ENCODE measurements around the gene PPP4R1.

Gene PPP4R1

DNA sequence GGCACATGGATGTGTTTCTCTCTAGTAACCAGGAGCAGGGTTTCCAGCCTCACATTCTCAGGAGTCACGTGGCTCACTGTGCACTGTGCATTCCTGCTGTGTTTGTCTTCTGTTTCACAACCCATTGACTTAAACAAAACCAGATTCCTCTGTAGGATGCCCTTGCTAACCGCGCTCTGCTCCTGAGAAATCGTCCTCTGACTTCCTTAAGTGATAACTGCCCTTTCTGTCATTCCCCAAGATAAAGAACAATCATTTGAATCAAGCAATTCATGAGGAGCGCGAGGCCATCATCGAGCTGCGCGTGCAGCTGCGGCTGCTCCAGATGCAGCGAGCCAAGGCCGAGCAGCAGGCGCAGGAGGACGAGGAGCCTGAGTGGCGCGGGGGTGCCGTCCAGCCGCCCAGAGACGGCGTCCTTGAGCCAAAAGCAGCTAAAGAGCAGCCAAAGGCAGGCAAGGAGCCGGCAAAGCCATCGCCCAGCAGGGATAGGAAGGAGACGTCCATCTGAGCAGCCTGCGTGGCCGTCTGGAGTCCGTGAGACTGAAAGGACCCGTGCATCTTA is 78.8 kb downstream of the PPP4R1 start:
- H3K4me2 ChIP-seq (ENCODE audit: low read length, poor library complexity, severe bottlenecking), result no peak overlapping the region
- H3K23ac ChIP-seq (ENCODE audit: low read length in 2 of 2), result no peak overlapping the region
- no peak overlapping the region for H3K27ac ChIP-seq (ENCODE audit: low read length, poor library complexity, severe bottlenecking)
- H3K18ac ChIP-seq (ENCODE audit: low read depth in 1 of 2, low read length in 2 of 2), result no peak overlapping the region
- no peaks in the 10 kb centered on the region for H3K9me3 ChIP-seq (ENCODE audit: control insufficient read depth, low read length)
- H3K27me3 ChIP-seq (ENCODE audit: control insufficient read depth in 1 of 2, insufficient read depth in 1 of 2, low read length in 2 of 2), result no peaks in the 10 kb centered on the region
- H3K14ac ChIP-seq (ENCODE audit: low read length in 2 of 2), result no peak overlapping the region
- no peak overlapping the region for H4K91ac ChIP-seq (ENCODE audit: low read length)
- H2AK5ac ChIP-seq (ENCODE audit: low read length, severe bottlenecking), result no peak overlapping the region
- H2BK120ac ChIP-seq (ENCODE audit: low read depth, low read length), result no peak overlapping the region
- no peak overlapping the region for H2BK12ac ChIP-seq (ENCODE audit: low read length in 2 of 2)
- no peak overlapping the region for H4K8ac ChIP-seq (ENCODE audit: low read length)
- peak; percentile 69 for DNase-seq
- H2BK15ac ChIP-seq (ENCODE audit: low read depth, poor library complexity, severe bottlenecking), result no peak overlapping the region
- H3K79me1 ChIP-seq (replicated peaks; ENCODE audit: low read length, poor library complexity, severe bottlenecking), result peaks cover 10% of the 10 kb centered on the region
- H3K36me3 ChIP-seq (ENCODE audit: control insufficient read depth in 1 of 2, insufficient read depth in 2 of 2, low read depth in 1 of 2, low read length in 2 of 2), result peaks cover 49 to 70% of the 10 kb centered on the region in 2 experiments
- H3K4ac ChIP-seq (ENCODE audit: low read depth in 1 of 2, low read length in 2 of 2), result no peak overlapping the region
- no peak overlapping the region for H2BK5ac ChIP-seq (ENCODE audit: low read depth, low read length, poor library complexity, severe bottlenecking)
- 94% methylated on average over 27 of the region's 27 CpGs for WGBS
- no peak overlapping the region for H2AFZ ChIP-seq (ENCODE audit: low read depth, low read length)
- peak overlapping the region; percentile 74 for H3K9ac ChIP-seq (ENCODE audit: low read length)
- peaks cover 12% of the 10 kb centered on the region for H3K4me1 ChIP-seq (ENCODE audit: control insufficient read depth, insufficient read depth, low read depth, low read length)
- H3K4me3 ChIP-seq (ENCODE audit: insufficient read depth in 1 of 2, low read depth in 1 of 2, low read length in 2 of 2), result peak overlapping the region in 1 of 2 experiments; percentile 63

DNA sequence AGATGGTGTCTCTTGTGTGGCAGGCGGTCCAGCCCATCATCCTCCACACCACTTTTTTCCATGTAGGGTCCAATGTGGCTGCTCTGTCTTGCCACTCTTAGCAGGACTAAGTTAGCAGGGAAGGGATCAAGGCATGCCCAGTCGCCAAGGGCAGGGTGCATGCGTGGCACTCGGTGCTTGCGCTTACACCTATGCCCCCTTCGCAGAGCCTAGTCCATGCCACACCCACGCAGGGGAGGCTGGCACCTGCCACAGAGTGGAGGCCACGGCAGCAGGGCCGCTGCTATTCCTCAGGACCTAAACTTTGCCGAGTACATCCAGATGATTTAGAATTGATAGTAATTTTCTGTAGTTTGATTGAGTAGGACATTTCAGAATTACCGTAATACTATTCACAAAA is 79.5 kb downstream of the PPP4R1 start:
- no peak overlapping the region for H3K4me3 ChIP-seq (ENCODE audit: insufficient read depth in 1 of 2, low read depth in 1 of 2, low read length in 2 of 2)
- H2BK120ac ChIP-seq (ENCODE audit: low read depth, low read length), result no peak overlapping the region
- no peak overlapping the region for H3K4ac ChIP-seq (ENCODE audit: low read depth in 1 of 2, low read length in 2 of 2)
- H3K23ac ChIP-seq (ENCODE audit: low read length in 2 of 2), result no peak overlapping the region
- H3K27me3 ChIP-seq (ENCODE audit: control insufficient read depth in 1 of 2, insufficient read depth in 1 of 2, low read length in 2 of 2), result no peaks in the 10 kb centered on the region
- H3K14ac ChIP-seq (ENCODE audit: low read length in 2 of 2), result no peak overlapping the region
- H3K9ac ChIP-seq (ENCODE audit: low read length), result peak overlapping the region; percentile 74
- no peak overlapping the region for H2AFZ ChIP-seq (ENCODE audit: low read depth, low read length)
- no peak overlapping the region for H2BK12ac ChIP-seq (ENCODE audit: low read length in 2 of 2)
- no peak overlapping the region for H4K91ac ChIP-seq (ENCODE audit: low read length)
- H4K8ac ChIP-seq (ENCODE audit: low read length), result no peak overlapping the region
- no peak for DNase-seq
- no peaks in the 10 kb centered on the region for H3K9me3 ChIP-seq (ENCODE audit: control insufficient read depth, low read length)
- no peak overlapping the region for H3K4me2 ChIP-seq (ENCODE audit: low read length, poor library complexity, severe bottlenecking)
- no peak overlapping the region for H3K18ac ChIP-seq (ENCODE audit: low read depth in 1 of 2, low read length in 2 of 2)
- no peak overlapping the region for H2BK5ac ChIP-seq (ENCODE audit: low read depth, low read length, poor library complexity, severe bottlenecking)
- H2AK5ac ChIP-seq (ENCODE audit: low read length, severe bottlenecking), result no peak overlapping the region
- H2BK15ac ChIP-seq (ENCODE audit: low read depth, poor library complexity, severe bottlenecking), result no peak overlapping the region
- H3K79me1 ChIP-seq (replicated peaks; ENCODE audit: low read length, poor library complexity, severe bottlenecking), result peaks cover 13% of the 10 kb centered on the region
- H3K36me3 ChIP-seq (ENCODE audit: control insufficient read depth in 1 of 2, insufficient read depth in 2 of 2, low read depth in 1 of 2, low read length in 2 of 2), result peaks cover 44 to 70% of the 10 kb centered on the region in 2 experiments
- peaks cover 12% of the 10 kb centered on the region for H3K4me1 ChIP-seq (ENCODE audit: control insufficient read depth, insufficient read depth, low read depth, low read length)
- WGBS, result 95% methylated on average over 9 of the region's 11 CpGs
- H3K27ac ChIP-seq (ENCODE audit: low read length, poor library complexity, severe bottlenecking), result no peak overlapping the region

DNA sequence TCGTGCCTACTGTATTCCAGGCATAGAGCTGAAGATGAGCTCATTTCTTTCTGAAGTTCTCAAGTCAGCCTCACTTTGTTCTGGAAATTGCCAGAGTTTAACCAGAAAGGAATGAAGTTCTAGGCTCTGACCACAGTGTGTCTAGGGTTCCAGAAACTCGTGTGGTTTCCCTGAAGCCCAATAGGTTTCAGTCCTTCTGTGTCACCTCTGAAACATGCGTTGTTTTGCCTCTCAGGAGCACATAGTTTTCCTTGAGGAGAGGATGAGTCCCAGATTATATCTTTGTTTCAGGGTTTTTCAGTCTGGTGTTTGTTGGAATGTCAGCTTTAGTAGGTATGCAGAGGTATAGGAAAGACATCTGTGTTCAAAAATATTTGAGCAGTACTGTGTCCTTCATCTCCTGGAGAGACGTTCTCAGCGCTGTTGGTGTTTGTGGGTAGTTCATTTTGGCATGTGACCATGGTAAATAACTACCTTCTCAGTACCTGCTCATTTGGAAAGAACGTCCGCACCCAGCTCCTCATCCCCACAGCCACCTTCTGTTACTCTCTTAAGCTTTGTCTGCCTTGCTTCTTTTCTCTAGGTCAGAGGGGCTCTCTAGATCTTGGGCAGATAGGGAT is 82.5 kb downstream of the PPP4R1 start:
- no peak overlapping the region for H4K8ac ChIP-seq (ENCODE audit: low read length)
- no peak overlapping the region for H3K9ac ChIP-seq (ENCODE audit: low read length)
- no peak overlapping the region for H2BK15ac ChIP-seq (ENCODE audit: low read depth, poor library complexity, severe bottlenecking)
- WGBS, result 90% methylated on average over 5 of the region's 7 CpGs
- H3K27ac ChIP-seq (ENCODE audit: low read length, poor library complexity, severe bottlenecking), result no peak overlapping the region
- H3K4me2 ChIP-seq (ENCODE audit: low read length, poor library complexity, severe bottlenecking), result no peak overlapping the region
- peaks cover 7% of the 10 kb centered on the region for H3K4me1 ChIP-seq (ENCODE audit: control insufficient read depth, insufficient read depth, low read depth, low read length)
- no peak overlapping the region for H3K4me3 ChIP-seq (ENCODE audit: insufficient read depth in 1 of 2, low read depth in 1 of 2, low read length in 2 of 2)
- H2BK12ac ChIP-seq (ENCODE audit: low read length in 2 of 2), result no peak overlapping the region
- H4K91ac ChIP-seq (ENCODE audit: low read length), result no peak overlapping the region
- H3K14ac ChIP-seq (ENCODE audit: low read length in 2 of 2), result no peak overlapping the region
- H3K18ac ChIP-seq (ENCODE audit: low read depth in 1 of 2, low read length in 2 of 2), result no peak overlapping the region
- no peak overlapping the region for H2BK5ac ChIP-seq (ENCODE audit: low read depth, low read length, poor library complexity, severe bottlenecking)
- DNase-seq, result no peak
- H2BK120ac ChIP-seq (ENCODE audit: low read depth, low read length), result no peak overlapping the region
- H2AFZ ChIP-seq (ENCODE audit: low read depth, low read length), result no peak overlapping the region
- H3K23ac ChIP-seq (ENCODE audit: low read length in 2 of 2), result no peak overlapping the region
- H3K4ac ChIP-seq (ENCODE audit: low read depth in 1 of 2, low read length in 2 of 2), result no peak overlapping the region
- H3K36me3 ChIP-seq (ENCODE audit: control insufficient read depth in 1 of 2, insufficient read depth in 2 of 2, low read depth in 1 of 2, low read length in 2 of 2), result peaks cover 37 to 82% of the 10 kb centered on the region in 2 experiments
- no peaks in the 10 kb centered on the region for H3K27me3 ChIP-seq (ENCODE audit: control insufficient read depth in 1 of 2, insufficient read depth in 1 of 2, low read length in 2 of 2)
- peaks cover 6% of the 10 kb centered on the region for H3K9me3 ChIP-seq (ENCODE audit: control insufficient read depth, low read length)
- H3K79me1 ChIP-seq (replicated peaks; ENCODE audit: low read length, poor library complexity, severe bottlenecking), result peaks cover 8% of the 10 kb centered on the region
- H2AK5ac ChIP-seq (ENCODE audit: low read length, severe bottlenecking), result no peak overlapping the region

DNA sequence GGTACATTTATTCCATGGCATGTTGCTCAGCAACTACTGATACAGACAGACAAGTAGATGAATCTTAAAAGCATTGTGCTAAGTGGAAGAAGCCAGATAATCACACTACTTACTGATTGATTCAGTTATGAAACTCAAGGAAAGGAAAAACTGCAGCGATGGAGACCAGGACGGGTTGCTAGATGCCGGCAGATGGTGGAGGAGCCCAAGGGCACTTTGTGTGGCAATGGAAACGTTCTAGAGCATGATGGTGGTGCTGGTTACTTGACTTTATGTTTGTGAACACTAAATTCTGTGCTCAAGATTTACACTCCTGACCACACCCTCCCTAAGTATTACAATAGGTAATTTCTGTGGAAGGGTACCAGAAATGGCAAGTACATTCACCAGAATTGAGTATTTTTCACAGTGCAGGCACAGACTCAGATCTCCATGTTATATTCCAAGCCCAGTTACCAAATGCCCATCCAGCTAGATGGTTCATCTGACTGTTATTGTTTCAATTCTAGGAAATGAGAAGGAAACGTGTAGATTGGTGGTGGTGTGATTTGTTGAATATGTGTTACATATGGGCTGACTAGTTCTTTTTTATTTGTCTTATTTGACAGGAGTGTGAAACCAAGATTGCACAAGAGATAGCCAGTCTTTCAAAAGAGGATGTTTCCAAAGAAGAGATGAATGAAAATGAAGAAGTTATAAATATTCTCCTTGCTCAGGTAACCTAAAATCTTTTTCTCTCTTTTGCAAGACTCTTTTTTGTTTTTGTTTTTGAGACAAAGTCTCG is 83.9 kb downstream of the PPP4R1 start:
- DNase-seq, result no peak
- H3K23ac ChIP-seq (ENCODE audit: low read length in 2 of 2), result no peak overlapping the region
- peaks cover 8% of the 10 kb centered on the region for H3K79me1 ChIP-seq (replicated peaks; ENCODE audit: low read length, poor library complexity, severe bottlenecking)
- no peak overlapping the region for H3K4me2 ChIP-seq (ENCODE audit: low read length, poor library complexity, severe bottlenecking)
- H4K8ac ChIP-seq (ENCODE audit: low read length), result no peak overlapping the region
- no peak overlapping the region for H3K4ac ChIP-seq (ENCODE audit: low read depth in 1 of 2, low read length in 2 of 2)
- no peak overlapping the region for H2BK120ac ChIP-seq (ENCODE audit: low read depth, low read length)
- no peak overlapping the region for H3K27ac ChIP-seq (ENCODE audit: low read length, poor library complexity, severe bottlenecking)
- no peak overlapping the region for H2AK5ac ChIP-seq (ENCODE audit: low read length, severe bottlenecking)
- H3K18ac ChIP-seq (ENCODE audit: low read depth in 1 of 2, low read length in 2 of 2), result no peak overlapping the region
- WGBS, result 96% methylated on average over 5 of the region's 6 CpGs
- H3K4me1 ChIP-seq (ENCODE audit: control insufficient read depth, insufficient read depth, low read depth, low read length), result peaks cover 3% of the 10 kb centered on the region
- no peak overlapping the region for H3K4me3 ChIP-seq (ENCODE audit: insufficient read depth in 1 of 2, low read depth in 1 of 2, low read length in 2 of 2)
- H2BK15ac ChIP-seq (ENCODE audit: low read depth, poor library complexity, severe bottlenecking), result no peak overlapping the region
- no peak overlapping the region for H3K9ac ChIP-seq (ENCODE audit: low read length)
- no peak overlapping the region for H3K14ac ChIP-seq (ENCODE audit: low read length in 2 of 2)
- peaks cover 6% of the 10 kb centered on the region for H3K9me3 ChIP-seq (ENCODE audit: control insufficient read depth, low read length)
- H3K36me3 ChIP-seq (ENCODE audit: control insufficient read depth in 1 of 2, insufficient read depth in 2 of 2, low read depth in 1 of 2, low read length in 2 of 2), result peaks cover 27 to 91% of the 10 kb centered on the region in 2 experiments
- H4K91ac ChIP-seq (ENCODE audit: low read length), result no peak overlapping the region
- no peaks in the 10 kb centered on the region for H3K27me3 ChIP-seq (ENCODE audit: control insufficient read depth in 1 of 2, insufficient read depth in 1 of 2, low read length in 2 of 2)
- no peak overlapping the region for H2AFZ ChIP-seq (ENCODE audit: low read depth, low read length)
- no peak overlapping the region for H2BK5ac ChIP-seq (ENCODE audit: low read depth, low read length, poor library complexity, severe bottlenecking)
- no peak overlapping the region for H2BK12ac ChIP-seq (ENCODE audit: low read length in 2 of 2)
